HG02885 (cell line): Measurements from ENCODE around the gene DOHH.

Experiments used
- ATAC-seq: cut with Tn5 transposase; IDR thresholded peaks from one replicate; pipeline ENCODE4 v1.9.1; 2021; ENCODE audit warnings: mild to moderate bottlenecking; ENCODE audit not compliant: unreplicated experiment, poor library complexity

Gene DOHH

DNA sequence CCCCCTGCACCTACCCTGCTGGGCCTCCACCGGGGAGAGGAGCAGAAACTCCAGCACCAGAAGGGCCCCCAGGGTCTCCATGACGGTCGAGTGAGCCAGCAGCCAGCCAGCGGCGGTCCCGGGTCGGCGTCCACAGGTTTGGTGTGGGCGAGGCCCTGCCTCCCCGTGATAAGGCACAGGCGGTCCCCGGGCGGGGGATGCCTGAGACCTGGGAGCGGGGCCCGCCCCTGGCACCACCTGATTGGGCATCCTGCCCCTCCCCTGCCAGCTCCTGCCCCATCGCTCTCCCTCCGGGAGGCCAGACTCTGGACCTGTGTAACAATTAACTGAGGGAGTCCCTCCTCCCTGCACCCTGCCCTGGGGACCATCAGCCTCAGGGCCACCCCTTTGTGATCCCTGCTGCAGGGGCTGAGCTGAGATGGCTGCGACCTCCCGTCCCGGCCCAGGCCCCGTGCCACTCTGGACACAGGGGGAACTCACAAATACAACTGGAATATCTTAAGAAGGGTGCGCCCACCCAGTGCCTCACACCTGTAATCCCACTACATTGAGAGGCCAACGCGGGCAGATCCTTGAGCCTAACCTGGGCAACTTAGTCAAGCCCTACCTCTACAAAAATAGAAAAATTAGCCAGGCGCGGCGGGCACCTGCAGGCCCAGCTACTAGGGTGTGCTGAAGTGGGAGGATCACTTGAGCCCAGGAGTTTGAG, 19.9 kb downstream of the DOHH start, which contains the start of gene SMIM24:
TSS of gene SMIM24 (minus strand) at position 143 of the 709 bp plus-strand sequence. CDS start at position 81, 62 bp downstream.
- no peak for ATAC-seq

- ATAC-seq = no peak
Measured at GRCh38 chr19:3479834-3480215, 20.6 kb downstream of the DOHH start.

- no peak for ATAC-seq
Measured at GRCh38 chr19:3479177-3479833, 21.2 kb downstream of the DOHH start.

GRCh38 chr19:3478409-3479176, 21.9 kb downstream of the DOHH start:
- no peak for ATAC-seq

- no peak for ATAC-seq
Measured at GRCh38 chr19:3477951-3478350, 22.5 kb downstream of the DOHH start.

GRCh38 chr19:3477506-3477905, 23.0 kb downstream of the DOHH start:
- ATAC-seq = no peak

GRCh38 chr19:3476830-3477229, 23.6 kb downstream of the DOHH start:
- no peak for ATAC-seq

DNA sequence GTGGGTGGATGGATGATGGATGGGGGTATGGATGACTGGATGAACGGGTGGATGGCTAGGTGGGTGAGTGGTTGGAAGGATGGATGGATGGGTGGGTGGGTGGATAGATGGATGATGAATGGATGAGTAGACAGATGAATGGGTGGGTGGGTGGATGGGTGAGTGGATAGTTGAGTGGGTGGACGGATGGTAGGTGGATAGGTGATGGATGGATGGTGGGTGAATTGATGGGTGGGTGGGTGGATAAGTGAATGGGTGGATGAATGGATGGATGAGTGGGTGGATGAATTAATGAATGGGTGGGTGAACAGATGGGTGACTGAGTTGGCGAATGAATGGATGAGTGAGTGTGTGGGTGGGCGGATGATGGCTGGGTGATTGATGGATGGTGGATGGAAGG, 25.0 kb downstream of the DOHH start:
- ATAC-seq = no peak

DNA sequence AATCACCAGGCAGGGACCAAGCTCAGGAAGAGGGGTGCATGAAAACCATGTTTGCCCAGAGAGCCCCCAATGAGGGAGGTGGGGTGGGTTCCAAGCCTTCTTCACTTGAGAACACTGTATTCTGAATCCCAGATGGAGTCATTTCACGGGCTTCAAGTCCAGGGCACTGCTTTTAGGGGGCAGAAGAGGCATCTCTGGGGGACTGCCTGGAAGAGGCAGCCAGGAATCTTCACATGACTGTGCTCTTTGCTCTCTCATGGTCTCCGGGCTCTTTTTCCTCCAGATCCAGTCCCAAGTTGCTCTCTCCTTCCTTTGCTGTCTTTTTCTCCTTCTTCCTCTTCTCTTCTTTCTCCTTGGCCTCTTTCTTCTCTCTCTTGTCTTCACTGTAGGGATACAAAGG, 25.9 kb downstream of the DOHH start:
- ATAC-seq = no peak

- no peak for ATAC-seq
Measured at GRCh38 chr19:3474010-3474409, 26.5 kb downstream of the DOHH start.

DNA sequence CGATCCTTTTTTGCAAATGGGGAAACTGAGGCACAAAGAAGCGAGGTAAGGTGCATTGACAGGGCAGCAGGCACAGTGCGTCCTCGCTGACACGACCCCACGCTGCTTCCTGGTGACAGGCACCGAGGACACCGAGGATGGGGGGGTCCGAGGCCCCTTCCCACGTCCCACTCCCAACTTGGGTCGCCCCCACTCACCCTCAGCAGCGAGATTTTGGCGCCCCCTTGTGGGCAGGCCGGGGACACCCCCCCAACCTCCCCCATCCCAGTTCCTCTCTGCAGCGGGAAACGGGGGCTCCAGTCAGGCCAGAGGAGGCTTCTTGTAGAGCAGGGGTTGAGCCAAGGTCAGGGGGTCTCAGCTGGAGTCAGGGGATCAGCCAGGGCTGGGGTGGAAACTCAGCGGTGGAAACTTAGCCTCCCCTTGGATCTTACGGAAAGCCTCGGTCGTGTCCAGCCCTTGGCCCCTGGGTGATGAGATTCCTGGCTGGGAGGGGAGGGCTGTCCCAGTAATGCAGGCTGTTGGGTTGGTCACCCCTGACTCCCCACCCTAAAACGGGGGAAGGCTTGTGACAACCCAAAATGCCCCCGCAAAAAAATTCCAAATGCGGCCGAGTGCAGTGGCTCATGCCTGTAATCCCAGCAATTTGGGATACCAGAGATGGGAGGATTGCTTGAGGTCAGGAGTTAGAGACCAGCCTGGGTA, 28.4 kb downstream of the DOHH start:
- no peak for ATAC-seq

DNA sequence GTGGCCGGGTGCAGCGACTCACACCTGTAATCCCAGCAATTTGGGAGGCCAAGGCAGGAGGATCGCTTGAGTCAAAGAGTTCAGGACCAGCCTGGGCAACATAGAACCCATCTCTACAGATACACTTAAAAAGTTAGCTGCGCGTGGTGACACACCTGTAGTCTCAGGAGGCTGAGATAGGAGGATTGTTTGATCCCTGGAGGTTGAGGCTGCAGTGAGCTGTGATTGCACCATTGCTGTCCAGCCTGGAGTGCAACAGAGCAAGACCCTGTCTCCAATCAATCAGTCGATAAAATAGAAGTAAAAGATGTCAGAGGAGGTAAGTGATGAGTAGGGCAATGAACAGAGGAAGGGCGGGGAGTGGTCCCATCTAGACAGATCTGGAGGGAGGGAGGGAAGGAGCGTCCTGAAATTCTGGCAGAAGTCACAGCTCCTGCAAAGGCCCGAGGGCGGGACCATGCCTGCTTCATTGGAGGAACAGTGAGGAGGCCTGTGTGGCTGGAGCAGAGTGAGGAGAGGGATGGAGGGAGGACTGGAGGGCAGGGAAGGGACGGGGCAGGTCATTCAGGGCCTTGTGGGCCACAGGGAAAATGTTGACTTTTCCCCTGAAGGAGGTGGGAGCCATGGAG, 29.9 kb downstream of the DOHH start:
- no peak for ATAC-seq

DNA sequence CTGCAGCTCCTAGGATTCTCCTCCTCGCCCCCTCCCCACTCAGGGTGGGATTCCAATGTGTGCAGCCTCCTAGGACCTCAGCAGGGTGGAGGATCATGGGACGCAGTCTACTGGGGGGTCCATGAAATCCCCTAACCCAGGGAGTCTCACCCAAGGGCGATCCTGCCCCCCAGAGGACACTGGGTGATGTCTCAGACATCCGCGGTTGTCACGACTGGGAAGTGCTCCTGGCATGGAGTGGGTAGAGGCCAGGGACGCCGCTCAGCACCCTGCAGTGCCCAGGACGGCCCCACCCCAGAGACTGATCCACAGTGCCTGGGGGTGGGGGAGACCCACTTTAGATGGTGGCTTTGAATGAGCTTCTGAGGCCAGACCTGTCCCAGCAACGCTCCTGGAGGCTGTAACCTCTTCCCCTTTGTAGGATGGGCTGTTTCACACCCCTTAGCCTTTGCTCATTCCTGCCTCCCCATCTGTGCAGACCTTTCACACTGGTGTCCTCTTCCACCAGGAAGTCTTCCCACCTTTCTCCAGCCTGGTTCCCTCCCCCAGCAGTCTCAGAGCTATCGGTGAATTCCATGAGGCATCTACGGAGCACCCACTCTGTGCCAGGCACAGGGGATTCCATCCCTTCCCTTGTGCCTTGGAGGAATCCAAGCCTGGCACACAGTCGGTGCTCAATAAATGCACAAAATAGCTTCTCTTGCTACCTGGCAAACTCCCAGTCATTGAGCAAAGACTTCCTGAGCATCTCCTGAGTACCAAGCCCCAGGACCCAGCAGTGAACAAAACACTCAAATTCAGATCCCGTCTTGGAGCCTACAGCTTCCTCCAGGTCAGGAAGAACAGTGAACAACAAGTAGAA, 30.6 kb downstream of the DOHH start:
- ATAC-seq = no peak

GRCh38 chr19:3468211-3468610, 32.3 kb downstream of the DOHH start:
- no peak for ATAC-seq

DNA sequence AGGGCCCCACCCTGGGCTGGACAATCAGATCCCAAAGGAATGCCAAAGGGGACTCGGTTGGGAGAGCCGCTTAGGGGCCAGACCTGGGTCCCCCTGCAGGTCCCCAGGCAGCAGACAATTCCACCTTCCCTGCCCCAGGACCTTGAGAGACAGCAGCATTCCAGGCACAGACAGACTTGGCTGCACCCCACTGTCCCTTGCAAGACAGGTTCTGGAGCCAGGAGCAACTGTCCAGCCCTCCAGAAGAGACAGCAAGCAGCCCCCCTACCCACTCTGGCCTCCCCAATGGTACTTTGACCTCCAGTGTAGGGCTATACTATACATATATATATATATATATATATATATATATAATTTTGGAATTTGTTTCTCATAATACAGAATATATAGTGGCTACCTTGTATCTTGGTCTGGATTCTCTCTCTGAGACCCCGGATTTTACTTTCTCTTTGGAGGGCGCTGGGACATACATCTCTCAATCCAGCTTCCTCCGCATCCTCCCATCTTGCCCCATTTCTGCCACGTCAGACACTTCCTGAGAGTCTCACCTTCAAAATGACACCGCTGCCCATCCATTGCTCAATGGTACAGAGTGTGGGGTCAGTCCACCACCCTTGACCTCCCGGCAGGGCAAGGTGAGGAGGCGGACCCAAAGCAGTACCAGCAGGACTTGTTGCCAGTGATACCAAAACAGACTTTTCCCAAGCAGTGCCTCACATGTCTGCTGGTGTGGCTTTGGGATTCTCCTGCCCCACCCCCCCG, 32.9 kb downstream of the DOHH start:
- no peak for ATAC-seq

DNA sequence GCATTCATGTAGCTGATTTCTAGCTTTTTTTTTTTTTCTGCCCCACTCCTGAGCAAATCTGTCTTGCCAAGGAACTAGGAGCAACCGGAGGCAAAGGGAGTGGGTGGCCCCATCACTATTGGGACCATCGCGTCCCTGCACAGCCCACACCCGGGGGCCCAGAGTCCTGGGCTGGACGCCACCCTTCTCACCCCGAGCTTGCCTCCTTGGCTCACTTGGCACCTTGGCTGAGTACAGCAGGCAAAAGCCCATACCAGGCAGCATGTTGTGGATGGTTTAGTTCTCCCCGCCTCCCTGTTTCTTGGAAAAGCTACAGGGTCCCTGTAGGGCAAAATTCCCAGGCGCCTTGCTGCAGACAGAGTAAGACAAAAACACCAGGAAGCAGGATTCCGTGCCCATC, 33.8 kb downstream of the DOHH start:
- ATAC-seq = no peak

- no peak for ATAC-seq
Measured at GRCh38 chr19:3465552-3465951, 34.9 kb downstream of the DOHH start.

DNA sequence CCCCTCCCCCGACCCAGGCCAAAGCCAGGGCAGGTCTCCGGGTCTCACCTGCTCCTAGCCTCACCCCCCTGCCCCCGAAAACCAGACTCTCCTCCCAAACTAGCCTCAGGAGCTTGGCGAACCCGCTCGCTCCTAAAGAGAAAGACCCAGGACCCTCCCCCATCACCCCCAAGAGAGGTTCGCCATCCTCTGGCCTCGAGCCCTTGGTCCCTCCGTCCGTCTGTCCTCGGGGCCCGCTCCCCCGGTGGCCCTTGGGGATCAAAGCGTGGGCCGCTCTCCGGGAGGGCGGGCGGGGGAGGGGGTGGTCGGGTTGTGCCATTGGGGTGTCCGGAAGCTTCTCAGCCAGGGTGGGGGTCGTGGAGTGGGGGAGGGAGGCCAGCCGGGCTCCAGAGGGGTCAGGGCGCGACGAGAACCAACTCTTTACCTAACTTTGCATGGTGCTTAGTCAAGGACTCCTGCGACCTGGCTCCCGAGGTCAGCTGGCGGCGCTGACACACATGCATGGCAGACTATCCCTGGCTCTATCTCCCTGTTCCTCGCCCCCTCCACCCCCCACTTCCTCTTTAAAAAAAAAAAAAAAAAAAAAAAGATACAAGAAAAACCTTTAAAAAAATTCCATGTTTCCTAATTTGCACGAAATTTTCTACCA, 35.8 kb downstream of the DOHH start:
- no peak for ATAC-seq
